ENCODE data around the gene GREM1. TPM values are rescaled to one million over a fixed set of nuclear protein-coding genes. Genes with fewer than 3 reads are reported as not detected.

GREM1 gene
- total RNA-seq, 2 experiments from 2014 or later: not detected

GRCh38 chr15:32679298-32679690 lies 38.5 kb upstream of the GREM1 start:
- no peak overlapping the region for H3K4me3 ChIP-seq (ENCODE audit: low read length)
- no peaks in the 10 kb centered on the region for H3K4me1 Mint-ChIP-seq (ENCODE audit: low read depth)
- ATAC-seq (ENCODE audit: poor library complexity) (no peak), DNase-seq (no peak)
- H3K27me3 ChIP-seq (ENCODE audit: control insufficient read depth in 1 of 2, insufficient read depth in 2 of 2, low read length in 2 of 2): no peaks in the 10 kb centered on the region
- TF ChIP-seq CTCF (IDR thresholded peaks at IDR 0.05): no peak
- ChIA-PET POLR2A (no interaction called here), CTCF (interaction anchor here (0.7 kb wide), 1 partner anchor 16 kb away, joined by 3 read pairs; no protein-coding TSS in a partner anchor)
- H3K4me3 Mint-ChIP-seq: no peak overlapping the region
- no peaks in the 10 kb centered on the region for H3K27me3 Mint-ChIP-seq
- H3K9me3 ChIP-seq (ENCODE audit: control insufficient read depth in 1 of 2, insufficient read depth in 1 of 2, low read length in 2 of 2): no peaks in the 10 kb centered on the region
- no peak overlapping the region for H3K27ac Mint-ChIP-seq
- H3K36me3 ChIP-seq (ENCODE audit: insufficient read depth, low read length): no peaks in the 10 kb centered on the region
- H3K36me3 Mint-ChIP-seq (ENCODE audit: low read depth): no peaks in the 10 kb centered on the region
- intact Hi-C loops (cut with DNase I, micrococcal nuclease): no loop called here
- no peaks in the 10 kb centered on the region for H3K4me1 ChIP-seq (ENCODE audit: insufficient read depth, low read length)
- H3K9me3 Mint-ChIP-seq: no peaks in the 10 kb centered on the region
- H3K27ac ChIP-seq (ENCODE audit: low read depth in 1 of 2, low read length in 2 of 2): no peak overlapping the region

- ChIA-PET CTCF (no interaction called here), POLR2A (no interaction called here)
- Mint-ChIP-seq H3K4me1 (ENCODE audit: low read depth) (no peaks in the 10 kb centered on the region), H3K4me3 (no peak overlapping the region), H3K36me3 (ENCODE audit: low read depth) (no peaks in the 10 kb centered on the region), H3K27me3 (no peaks in the 10 kb centered on the region), H3K9me3 (no peaks in the 10 kb centered on the region), H3K27ac (no peak overlapping the region)
- Histone ChIP-seq H3K9me3 (ENCODE audit: control insufficient read depth in 1 of 2, insufficient read depth in 1 of 2, low read length in 2 of 2) (no peaks in the 10 kb centered on the region), H3K27me3 (ENCODE audit: control insufficient read depth in 1 of 2, insufficient read depth in 2 of 2, low read length in 2 of 2) (no peaks in the 10 kb centered on the region), H3K27ac (ENCODE audit: low read depth in 1 of 2, low read length in 2 of 2) (no peak overlapping the region), H3K4me3 (ENCODE audit: low read length) (no peak overlapping the region), H3K36me3 (ENCODE audit: insufficient read depth, low read length) (no peaks in the 10 kb centered on the region), H3K4me1 (ENCODE audit: insufficient read depth, low read length) (no peaks in the 10 kb centered on the region)
- ATAC-seq (ENCODE audit: poor library complexity) (no peak), DNase-seq (no peak)
- no peak for TF ChIP-seq CTCF (IDR thresholded peaks at IDR 0.05)
- intact Hi-C loops (cut with DNase I, micrococcal nuclease): no loop called here
Observed at GRCh38 chr15:32682569-32682968, 35.2 kb upstream of the GREM1 start.

- no peak overlapping the region for H3K4me3 Mint-ChIP-seq
- no peaks in the 10 kb centered on the region for H3K36me3 Mint-ChIP-seq (ENCODE audit: low read depth)
- ChIA-PET POLR2A (no interaction called here), CTCF (no interaction called here)
- DNase-seq (no peak), ATAC-seq (ENCODE audit: poor library complexity) (no peak)
- H3K4me1 Mint-ChIP-seq (ENCODE audit: low read depth): no peaks in the 10 kb centered on the region
- H3K27me3 Mint-ChIP-seq: no peaks in the 10 kb centered on the region
- Histone ChIP-seq H3K9me3 (ENCODE audit: control insufficient read depth in 1 of 2, insufficient read depth in 1 of 2, low read length in 2 of 2) (no peaks in the 10 kb centered on the region), H3K4me1 (ENCODE audit: insufficient read depth, low read length) (no peaks in the 10 kb centered on the region), H3K36me3 (ENCODE audit: insufficient read depth, low read length) (no peaks in the 10 kb centered on the region), H3K4me3 (ENCODE audit: low read length) (no peak overlapping the region), H3K27ac (ENCODE audit: low read depth in 1 of 2, low read length in 2 of 2) (no peak overlapping the region), H3K27me3 (ENCODE audit: control insufficient read depth in 1 of 2, insufficient read depth in 2 of 2, low read length in 2 of 2) (no peaks in the 10 kb centered on the region)
- H3K9me3 Mint-ChIP-seq: no peaks in the 10 kb centered on the region
- no peak overlapping the region for H3K27ac Mint-ChIP-seq
- intact Hi-C loops (cut with DNase I, micrococcal nuclease): no loop called here
- TF ChIP-seq CTCF (IDR thresholded peaks at IDR 0.05): no peak
Observed at GRCh38 chr15:32682977-32683630, 34.7 kb upstream of the GREM1 start.

Data from CD4-positive, alpha-beta T cell (primary cell).